Iris pigment epithelial cell (primary cell): ENCODE measurements around the gene MDC1.
"Not testable (repeated sequence)": the region's sequence is repeated elsewhere in the genome, so short reads cannot be mapped to it uniquely, and the experiment has no call there.

Experiments
- DNase-seq: peaks from one replicate; pipeline ENCODE4 v3.0.0-alpha.2; 2011; ENCODE audit warnings: low read depth

Gene MDC1

GRCh38 chr6:30683183-30683979 lies 33.7 kb downstream of the MDC1 start:
- DNase-seq, result no peak

GRCh38 chr6:30682143-30683117 lies 34.7 kb downstream of the MDC1 start:
- peak; percentile 93 for DNase-seq

DNA sequence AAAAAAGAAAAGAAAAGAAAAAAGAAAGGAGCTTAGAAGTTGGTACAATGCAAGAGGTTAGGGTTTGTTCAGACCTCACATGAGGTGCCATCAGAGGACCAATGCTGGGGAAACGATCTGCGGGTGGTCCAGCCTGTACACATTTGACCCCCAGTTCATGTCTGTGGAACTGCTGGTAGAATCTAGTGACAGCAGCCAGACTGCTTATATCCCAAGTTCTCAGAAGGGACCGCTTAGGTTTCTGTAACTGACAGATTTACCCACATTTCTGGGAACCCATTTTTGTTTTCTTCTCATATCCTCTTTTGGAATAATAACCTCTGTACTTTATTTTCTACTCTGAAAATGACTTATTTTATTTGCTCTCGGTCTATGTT lies 35.3 kb downstream of the MDC1 start:
- no peak for DNase-seq

DNA sequence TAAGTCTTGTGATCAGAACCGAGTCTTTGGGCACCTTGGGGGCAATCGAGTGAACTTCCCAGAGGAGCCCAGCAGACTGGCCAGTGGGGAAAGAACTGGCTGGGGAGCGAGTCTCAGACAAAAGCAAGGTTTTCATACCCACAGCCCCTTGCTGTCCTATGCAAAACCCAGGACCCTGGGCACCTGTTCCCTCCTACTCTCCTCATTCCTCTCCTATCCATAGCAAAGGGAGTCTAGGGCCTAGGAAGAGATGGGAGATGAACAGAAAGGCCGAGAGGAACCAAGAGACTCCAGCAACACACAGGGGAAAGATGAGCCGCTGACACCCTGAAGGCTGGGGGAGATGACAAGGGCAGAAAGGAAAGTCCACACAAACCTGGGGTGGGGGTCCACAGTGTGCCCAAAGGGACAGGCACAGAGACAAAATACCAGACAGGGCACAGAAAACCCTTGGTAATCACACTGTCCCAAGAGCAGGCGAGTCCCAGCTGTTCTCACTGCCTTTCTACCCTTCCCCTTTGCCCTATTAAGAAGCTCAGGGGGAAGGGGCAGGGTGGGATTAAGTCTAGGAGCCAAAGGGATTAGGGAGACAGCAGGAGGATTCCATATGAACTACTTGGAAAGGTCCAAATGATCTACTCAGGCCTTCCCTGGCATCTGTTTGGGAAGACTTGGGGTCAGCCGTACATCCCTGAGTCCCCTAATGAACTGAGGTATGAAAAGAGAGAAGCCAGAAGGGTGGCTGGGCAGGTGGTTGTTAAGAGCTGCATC lies 37.1 kb downstream of the MDC1 start:
- no peak for DNase-seq

DNA sequence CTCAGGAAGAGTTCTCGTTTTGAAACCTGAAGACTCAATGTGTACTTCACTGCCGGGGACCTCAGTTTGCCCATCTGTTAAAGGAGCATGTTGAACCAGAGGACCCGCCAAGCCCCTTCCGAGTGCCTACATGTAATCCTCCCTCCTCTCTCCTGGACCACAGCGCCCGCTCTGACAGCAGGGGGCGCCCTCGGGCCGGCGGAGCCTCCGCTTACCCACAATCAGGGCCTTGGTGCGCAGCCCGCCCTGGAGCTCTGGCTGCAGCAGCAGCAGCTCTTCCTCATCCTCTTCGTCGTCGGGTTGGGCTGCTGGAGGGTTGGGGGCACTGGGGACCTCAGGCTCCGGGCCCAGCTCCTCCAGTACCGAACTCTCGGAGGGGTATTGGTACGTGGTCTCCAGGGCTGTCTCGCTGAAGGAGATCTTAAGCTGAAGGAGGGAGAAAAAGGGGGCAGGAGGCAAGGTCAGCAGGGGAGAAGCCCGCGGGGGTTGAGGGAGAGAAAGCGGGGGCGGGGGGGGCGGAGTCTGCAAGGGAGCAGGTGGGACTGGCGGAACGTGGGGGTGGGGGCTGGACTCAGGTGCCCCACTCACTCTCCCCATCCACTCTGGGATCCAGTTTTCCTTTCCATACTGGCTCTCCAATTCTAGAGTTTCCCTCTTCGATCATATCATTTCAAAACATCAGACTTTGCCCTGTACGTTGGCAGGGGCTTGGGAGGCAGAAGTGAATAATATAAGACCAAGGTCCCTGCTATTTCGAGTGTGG lies 37.9 kb downstream of the MDC1 start:
- peak; percentile 77 for DNase-seq

DNA sequence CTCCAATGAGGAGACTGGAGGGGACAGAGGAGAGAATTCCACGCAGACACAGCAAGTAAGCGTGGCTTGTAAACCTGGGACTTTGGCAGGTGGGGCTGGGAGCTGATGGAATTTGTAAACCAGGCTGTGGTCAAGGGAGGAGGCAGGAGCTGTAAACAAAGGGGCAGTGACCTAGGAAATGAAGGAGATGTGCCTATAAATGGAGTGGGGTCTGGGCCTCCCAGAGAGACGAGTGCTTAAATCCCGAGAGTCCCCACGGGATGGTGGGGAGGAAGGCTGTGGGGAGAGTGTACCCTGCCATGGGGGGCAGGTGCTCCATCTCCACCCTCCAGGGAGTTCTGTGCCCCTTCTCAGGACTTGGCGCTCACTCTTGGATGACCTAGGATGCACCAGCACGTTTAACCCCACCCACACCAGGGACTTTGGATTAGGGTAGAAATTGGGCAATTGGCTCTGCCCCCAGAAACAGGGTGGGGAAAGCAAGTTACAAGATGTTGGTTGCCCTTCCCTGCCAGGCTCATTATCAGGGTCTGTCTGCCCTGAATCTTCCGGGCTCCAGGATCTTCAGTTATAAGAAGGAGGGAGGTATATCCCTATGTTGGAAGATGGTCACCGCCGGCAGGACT lies 40.3 kb downstream of the MDC1 start:
- DNase-seq, result no peak

- DNase-seq, result peak; percentile 98
Measured at GRCh38 chr6:30672445-30673253, 44.4 kb downstream of the MDC1 start, which contains the start of gene DHX16. Gene DHX16 (minus strand): TSS chr6:30673006. CDS start chr6:30672841, 165 bp downstream.

- DNase-seq, result no peak
Measured at GRCh38 chr6:30670760-30671527, 46.1 kb downstream of the MDC1 start.

GRCh38 chr6:30666300-30666699 lies 50.8 kb downstream of the MDC1 start:
- DNase-seq, result peak; percentile 65

GRCh38 chr6:30664994-30665767 lies 51.9 kb downstream of the MDC1 start:
- DNase-seq, result no peak

- not testable (repeated sequence) for DNase-seq
Measured at GRCh38 chr6:30657922-30658321, 59.2 kb downstream of the MDC1 start.

- DNase-seq, result no peak
Measured at GRCh38 chr6:30657454-30657853, 59.6 kb downstream of the MDC1 start.

GRCh38 chr6:30656513-30656912 lies 60.6 kb downstream of the MDC1 start:
- DNase-seq, result no peak

DNA sequence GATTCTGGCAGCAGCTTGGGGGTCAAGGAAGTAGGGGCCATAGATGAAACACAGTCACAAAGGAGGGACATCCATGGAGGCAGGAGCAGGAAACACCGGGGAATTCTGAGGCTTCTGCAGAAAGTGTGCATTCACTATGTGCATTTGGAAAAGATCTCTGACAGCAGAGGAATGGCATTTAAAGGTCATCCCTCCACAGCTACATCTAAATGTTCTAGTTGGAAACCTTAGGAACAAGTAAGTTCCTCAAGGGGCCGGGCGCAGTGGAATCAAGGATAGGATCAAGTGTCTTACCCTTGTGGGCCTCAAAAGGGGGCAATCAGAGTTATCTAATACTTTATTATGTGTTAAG lies 61.4 kb downstream of the MDC1 start:
- DNase-seq, result no peak

DNA sequence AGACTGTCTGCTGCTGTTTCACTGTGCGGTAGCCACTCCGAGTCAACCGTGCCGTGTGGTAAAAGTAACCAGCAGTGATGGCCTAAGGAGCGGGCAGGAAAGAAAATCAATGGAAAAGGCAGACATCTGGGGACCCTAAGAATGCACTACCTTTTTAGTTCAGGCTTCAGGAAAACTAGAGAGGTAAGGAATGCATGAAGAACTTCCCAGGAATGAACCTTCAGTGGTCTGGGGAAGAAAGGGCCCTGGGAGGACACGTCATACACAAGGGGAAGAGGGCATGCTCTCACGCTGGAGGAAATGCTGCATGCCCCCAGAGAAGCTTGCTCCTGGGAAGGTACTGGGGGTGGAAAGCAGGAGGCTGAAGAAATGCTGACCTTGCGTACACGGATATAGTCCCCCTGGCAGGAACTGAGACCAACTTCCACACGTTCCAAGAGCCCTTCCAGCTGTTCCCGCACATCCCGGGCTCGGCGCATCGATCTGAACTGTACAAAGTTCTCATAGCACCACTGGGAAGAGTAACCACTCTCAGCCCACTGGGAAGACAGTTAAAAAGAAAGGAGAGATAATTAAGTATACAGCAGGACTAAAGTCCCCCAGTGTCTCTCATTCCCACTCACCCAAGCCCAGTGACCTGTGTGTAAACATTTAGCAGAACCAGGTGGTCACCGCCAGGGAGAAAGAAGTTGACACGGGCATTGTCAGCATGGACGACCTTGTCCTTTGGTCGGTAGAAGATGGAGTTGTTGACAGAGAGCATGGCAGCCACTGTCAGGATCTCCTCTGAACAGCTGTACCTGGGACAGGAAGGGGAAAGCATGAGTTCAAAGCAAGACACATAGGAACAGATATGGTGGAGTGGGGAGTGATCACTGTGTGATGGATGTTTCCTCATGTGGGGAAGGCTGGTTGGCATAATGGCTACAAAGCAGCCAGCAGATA lies 62.0 kb downstream of the MDC1 start:
- no peak for DNase-seq

DNA sequence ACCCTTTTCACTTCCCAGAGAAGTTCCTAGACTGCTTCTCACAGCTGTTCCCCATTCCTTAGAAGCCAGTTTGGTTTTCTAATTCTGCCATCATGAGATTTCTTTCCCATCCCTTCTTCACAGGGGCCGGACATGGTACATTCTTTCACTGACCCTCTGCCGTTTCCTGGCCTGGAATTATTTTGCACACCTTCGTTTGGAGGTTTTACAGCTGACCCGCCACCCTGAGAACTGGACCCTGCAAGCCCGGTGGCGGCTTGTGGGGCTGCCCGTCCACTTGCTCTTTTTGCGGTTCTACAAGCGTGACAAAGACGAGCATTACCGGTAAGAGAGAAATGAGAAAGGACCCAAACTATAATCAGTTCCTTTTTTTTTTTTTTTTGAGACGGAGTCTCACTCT lies 65.9 kb downstream of the MDC1 start:
- DNase-seq, result no peak
